ENCODE measurements around the gene FBXO24. TPM values are rescaled to one million over a fixed set of nuclear protein-coding genes. Genes with fewer than 3 reads are reported as not detected.
A peak's percentile ranks its signal among the peaks of the same experiment; 100 is the strongest.

The FBXO24 gene
- total RNA-seq, 6 experiments from 2014 or later = 0.25 to 1.0 (median 0.45) TPM

DNA sequence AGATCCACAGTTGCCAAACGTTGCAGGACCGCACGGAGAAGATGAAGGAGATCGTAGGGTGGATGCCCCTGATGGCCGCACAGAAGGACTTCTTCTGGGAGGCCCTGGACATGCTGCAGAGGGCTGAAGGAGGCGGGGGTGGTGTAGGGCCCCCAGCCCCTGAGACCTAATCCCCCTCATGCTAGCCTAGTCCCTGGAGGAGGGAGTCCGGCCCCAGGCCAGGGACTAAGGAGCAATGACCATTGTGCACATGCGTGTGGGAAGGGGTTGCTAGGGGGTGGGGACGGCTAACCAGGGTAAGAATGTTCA lies 14.6 kb downstream of the FBXO24 start:
- peaks cover 0 to 21% (median 10%) of the 10 kb centered on the region in 4 donors for H3K4me1 ChIP-seq
- ATAC-seq (no peak), DNase-seq (no peak)
- no peaks in the 10 kb centered on the region for H3K9me3 ChIP-seq
- TF ChIP-seq, protein P1, sequence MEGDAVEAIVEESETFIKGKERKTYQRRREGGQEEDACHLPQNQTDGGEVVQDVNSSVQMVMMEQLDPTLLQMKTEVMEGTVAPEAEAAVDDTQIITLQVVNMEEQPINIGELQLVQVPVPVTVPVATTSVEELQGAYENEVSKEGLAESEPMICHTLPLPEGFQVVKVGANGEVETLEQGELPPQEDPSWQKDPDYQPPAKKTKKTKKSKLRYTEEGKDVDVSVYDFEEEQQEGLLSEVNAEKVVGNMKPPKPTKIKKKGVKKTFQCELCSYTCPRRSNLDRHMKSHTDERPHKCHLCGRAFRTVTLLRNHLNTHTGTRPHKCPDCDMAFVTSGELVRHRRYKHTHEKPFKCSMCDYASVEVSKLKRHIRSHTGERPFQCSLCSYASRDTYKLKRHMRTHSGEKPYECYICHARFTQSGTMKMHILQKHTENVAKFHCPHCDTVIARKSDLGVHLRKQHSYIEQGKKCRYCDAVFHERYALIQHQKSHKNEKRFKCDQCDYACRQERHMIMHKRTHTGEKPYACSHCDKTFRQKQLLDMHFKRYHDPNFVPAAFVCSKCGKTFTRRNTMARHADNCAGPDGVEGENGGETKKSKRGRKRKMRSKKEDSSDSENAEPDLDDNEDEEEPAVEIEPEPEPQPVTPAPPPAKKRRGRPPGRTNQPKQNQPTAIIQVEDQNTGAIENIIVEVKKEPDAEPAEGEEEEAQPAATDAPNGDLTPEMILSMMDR (IDR thresholded peaks at IDR 0.05) = no peak
- TF ChIP-seq POLR2A (IDR thresholded peaks at IDR 0.05) = no peak
- no peak overlapping the region for H3K27ac ChIP-seq
- intact Hi-C loops (cut with DNase I) = no loop called here
- H3K36me3 ChIP-seq = no peaks in the 10 kb centered on the region
- 81% methylated on average over 3 of the region's 9 CpGs for WGBS (ENCODE audit: insufficient coverage, low coverage, low lambda C conversion rate, missing lambda C conversion rate)
- no peak overlapping the region for H3K4me3 ChIP-seq
- H3K27me3 ChIP-seq = no peaks in the 10 kb centered on the region

DNA sequence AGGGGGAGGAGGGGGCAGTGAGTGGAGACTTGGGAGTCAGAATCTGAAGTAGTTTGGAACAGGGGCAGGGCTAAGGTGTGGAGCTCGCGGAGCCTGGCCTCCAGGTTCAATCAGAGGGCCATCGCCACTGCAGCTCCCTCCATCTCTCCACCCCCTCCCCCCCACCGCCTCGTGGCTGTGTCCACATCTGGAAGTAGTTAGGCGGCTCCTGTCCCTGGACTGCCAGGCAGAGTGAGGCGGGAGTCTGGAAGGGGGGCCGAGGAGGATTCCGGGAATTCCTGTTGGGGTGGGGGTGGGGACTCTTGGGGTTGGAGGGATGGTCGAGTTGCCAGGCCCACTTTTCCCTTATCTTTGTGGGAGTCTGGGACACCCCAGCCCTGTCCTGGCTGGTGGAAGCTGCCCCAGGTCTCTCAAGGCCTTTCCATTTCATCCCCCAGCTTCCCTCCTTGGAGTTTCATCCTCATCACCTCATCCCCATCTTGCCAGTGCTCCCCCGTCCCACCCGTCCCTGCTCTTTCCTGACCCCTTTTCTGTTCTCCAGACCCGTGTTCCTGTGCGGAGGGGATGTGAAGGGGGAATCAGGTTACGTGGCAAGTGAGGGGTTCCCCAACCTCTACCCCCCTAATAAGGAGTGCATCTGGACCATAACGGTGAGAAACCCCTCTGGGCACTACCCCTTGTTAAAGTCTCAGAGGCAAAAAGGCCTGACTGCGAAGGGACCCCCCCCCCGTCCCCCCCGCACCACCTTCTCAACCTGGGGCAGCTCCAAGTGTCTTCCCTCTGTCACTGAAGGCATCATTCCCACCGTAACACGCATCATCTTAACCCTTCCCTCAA lies 17.0 kb downstream of the FBXO24 start:
- intact Hi-C loops (cut with DNase I) = no loop called here
- Histone ChIP-seq H3K4me1 (peaks cover 0 to 23% (median 10%) of the 10 kb centered on the region in 4 donors), H3K27me3 (no peaks in the 10 kb centered on the region), H3K36me3 (no peaks in the 10 kb centered on the region), H3K4me3 (peak overlapping the region in 2 of 3 donors; percentile 61 to 70), H3K27ac (peak overlapping the region in 1 of 3 donors; percentile 53), H3K9me3 (no peaks in the 10 kb centered on the region)
- WGBS (ENCODE audit: insufficient coverage, low coverage, low lambda C conversion rate, missing lambda C conversion rate) = 51% methylated on average over 11 of the region's 21 CpGs
- TF ChIP-seq, protein P1 (IDR thresholded peaks at IDR 0.05) = no peak
- no peak for TF ChIP-seq POLR2A (IDR thresholded peaks at IDR 0.05)
- ATAC-seq (no peak), DNase-seq (no peak)

DNA sequence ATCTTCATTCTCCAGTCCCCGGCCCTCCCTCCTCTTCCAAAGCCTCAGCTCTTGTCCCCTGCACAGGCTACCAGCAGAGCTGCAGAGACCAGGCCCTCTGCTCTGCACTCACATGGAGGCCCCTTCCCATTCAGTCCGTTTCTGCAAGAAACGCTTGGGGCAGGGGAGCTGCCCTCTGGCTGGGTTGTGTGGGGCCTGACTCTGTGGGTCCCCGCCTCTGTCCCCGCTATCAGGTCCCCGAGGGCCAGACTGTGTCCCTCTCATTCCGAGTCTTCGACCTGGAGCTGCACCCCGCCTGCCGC lies 17.5 kb downstream of the FBXO24 start:
- no peaks in the 10 kb centered on the region for H3K27me3 ChIP-seq
- no peaks in the 10 kb centered on the region for H3K36me3 ChIP-seq
- 40% methylated on average over 4 of the region's 10 CpGs for WGBS (ENCODE audit: insufficient coverage, low coverage, low lambda C conversion rate, missing lambda C conversion rate)
- peaks cover 0 to 23% (median 10%) of the 10 kb centered on the region in 4 donors for H3K4me1 ChIP-seq
- no peaks in the 10 kb centered on the region for H3K9me3 ChIP-seq
- no peak for ATAC-seq
- no peak for DNase-seq
- peak overlapping the region; percentile 10 to 47 (median 24) for H3K27ac ChIP-seq
- peak overlapping the region; percentile 61 to 70 (median 67) for H3K4me3 ChIP-seq
- TF ChIP-seq, protein P1 (IDR thresholded peaks at IDR 0.05) = no peak
- no peak for TF ChIP-seq POLR2A (IDR thresholded peaks at IDR 0.05)
- intact Hi-C loops (cut with DNase I) = no loop called here

DNA sequence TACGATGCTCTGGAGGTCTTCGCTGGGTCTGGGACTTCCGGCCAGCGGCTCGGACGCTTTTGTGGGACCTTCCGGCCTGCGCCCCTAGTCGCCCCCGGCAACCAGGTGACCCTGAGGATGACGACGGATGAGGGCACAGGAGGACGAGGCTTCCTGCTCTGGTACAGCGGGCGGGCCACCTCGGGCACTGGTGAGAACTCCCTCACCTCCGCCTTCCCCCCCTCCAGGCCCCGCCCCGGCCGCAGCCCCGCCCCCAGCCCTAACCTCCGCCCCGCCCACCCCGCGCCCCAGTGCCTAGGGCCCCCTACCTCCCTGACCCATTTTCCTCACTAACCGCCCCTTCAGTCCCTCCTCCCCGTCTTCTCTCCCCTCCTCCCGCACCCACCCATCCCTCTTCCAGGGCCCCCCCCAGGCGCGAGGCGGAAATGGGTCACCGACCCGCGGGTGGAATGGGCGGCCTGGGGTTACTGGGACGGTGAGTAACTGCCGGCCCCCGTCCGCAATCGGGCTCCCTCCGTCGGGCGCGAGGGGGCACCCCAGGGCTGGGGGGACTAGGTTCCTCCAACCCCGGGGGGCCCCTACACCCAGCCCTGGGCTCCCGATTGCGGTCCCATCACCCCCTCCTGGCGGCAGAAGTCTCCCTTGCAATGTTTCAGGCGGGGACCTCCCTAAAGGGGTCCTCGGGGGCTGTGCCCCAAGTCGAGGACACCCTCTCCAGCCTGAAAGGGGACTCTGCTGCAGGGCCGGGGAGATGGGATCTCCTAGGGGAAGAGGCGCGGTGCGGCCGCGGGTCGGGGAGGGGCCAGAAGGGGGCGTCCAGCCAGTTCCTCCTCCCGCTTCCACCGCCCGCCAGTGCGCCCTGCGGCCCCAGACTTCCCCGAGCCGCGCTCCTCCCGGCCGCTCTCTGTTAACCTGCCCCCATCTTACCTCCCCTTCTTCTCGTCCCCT lies 18.2 kb downstream of the FBXO24 start:
- 2% methylated on average over 28 of the region's 70 CpGs for WGBS (ENCODE audit: insufficient coverage, low coverage, low lambda C conversion rate, missing lambda C conversion rate)
- peak overlapping the region; percentile 47 to 60 (median 59) for H3K27ac ChIP-seq

More for the DNA sequence above, 18.2 kb downstream of the FBXO24 start:
- H3K27me3 ChIP-seq = no peaks in the 10 kb centered on the region
- ATAC-seq (peak; percentile 69 to 72 (median 70)), DNase-seq (peak; percentile 84 to 85 (median 84))
- intact Hi-C loops (cut with DNase I) = no loop called here
- TF ChIP-seq, protein P1 (IDR thresholded peaks at IDR 0.05) = peak; percentile 34 to 47 (median 41)
- peak; percentile 20 for TF ChIP-seq POLR2A (IDR thresholded peaks at IDR 0.05)
- no peaks in the 10 kb centered on the region for H3K9me3 ChIP-seq
- H3K4me1 ChIP-seq = peaks cover 0 to 23% (median 10%) of the 10 kb centered on the region in 4 donors
- peak overlapping the region; percentile 61 to 70 (median 67) for H3K4me3 ChIP-seq
- no peaks in the 10 kb centered on the region for H3K36me3 ChIP-seq

Data from right lobe of liver (tissue), 6 donors.